ENCODE results near the gene PACSIN1.

The PACSIN1 gene

DNA sequence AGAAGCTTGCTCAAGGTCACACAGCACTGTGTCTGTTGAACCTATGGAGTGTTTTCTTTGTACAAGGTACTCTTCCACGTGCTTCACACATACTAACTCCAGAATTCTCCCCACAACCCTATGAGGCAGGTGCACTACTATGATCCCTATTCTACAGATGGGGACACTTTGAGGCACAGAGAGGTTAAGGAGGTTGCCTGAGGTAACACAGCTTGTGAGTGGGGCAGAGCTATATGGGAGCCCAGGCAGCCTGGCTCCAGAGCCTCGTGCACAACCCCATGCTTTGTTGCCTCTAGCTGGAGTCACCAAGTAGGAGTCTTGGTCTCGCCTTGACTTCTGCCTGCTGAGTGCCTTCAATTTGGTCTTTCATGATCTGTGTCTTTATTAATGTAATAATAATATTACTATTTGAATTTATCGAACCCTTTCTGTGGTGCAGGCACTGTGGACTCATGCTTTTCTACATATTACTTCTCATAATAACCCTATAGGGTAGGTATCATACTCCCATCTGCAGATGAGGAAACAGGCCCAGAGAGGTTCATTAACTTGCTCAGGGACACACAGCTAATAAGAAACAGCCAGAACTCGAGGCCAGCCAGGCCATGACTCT is 103.6 kb downstream of the PACSIN1 start:
- Histone ChIP-seq H2AFZ (ENCODE audit: low read length) (no peak overlapping the region), H3K27me3 (ENCODE audit: control insufficient read depth in 3 of 3, insufficient read depth in 3 of 3, low read depth in 1 of 3, low read length in 3 of 3) (no peaks in the 10 kb centered on the region), H2BK12ac (ENCODE audit: low read length) (no peak overlapping the region), H3K79me1 (ENCODE audit: low read depth, low read length) (no peaks in the 10 kb centered on the region), H3K23ac (ENCODE audit: low read depth, low read length, poor library complexity) (no peak overlapping the region), H3K4me3 (ENCODE audit: low read length in 2 of 2) (no peak overlapping the region), H2BK5ac (ENCODE audit: low read length) (no peak overlapping the region), H3K18ac (ENCODE audit: low read length) (no peak overlapping the region), H3K9ac (ENCODE audit: low read depth, low read length, poor library complexity) (no peak overlapping the region), H2BK15ac (ENCODE audit: low read length) (no peak overlapping the region), H3K14ac (ENCODE audit: low read length) (no peak overlapping the region), H4K8ac (ENCODE audit: low read depth, low read length) (no peak overlapping the region), H3K36me3 (replicated peaks in 1 of 2; ENCODE audit: control insufficient read depth in 2 of 2, insufficient read depth in 2 of 2, low read length in 2 of 2) (no peaks in the 10 kb centered on the region), H2BK120ac (ENCODE audit: low read depth, low read length) (no peak overlapping the region), H4K91ac (ENCODE audit: low read depth, low read length, poor library complexity) (no peak overlapping the region), H3K9me3 (replicated peaks in 1 of 2; ENCODE audit: control insufficient read depth in 2 of 2, insufficient read depth in 1 of 2, low read depth in 1 of 2, low read length in 2 of 2) (no peaks in the 10 kb centered on the region), H3K4me2 (ENCODE audit: insufficient read depth, low read length, poor library complexity, severe bottlenecking) (no peak overlapping the region), H3K4me1 (ENCODE audit: control insufficient read depth in 2 of 2, insufficient read depth in 1 of 2, low read depth in 1 of 2, low read length in 2 of 2) (peaks cover 13 to 14% of the 10 kb centered on the region in 2 donors), H3K27ac (replicated peaks; ENCODE audit: low read length) (no peak overlapping the region), H2AK5ac (ENCODE audit: low read depth, low read length) (peak overlapping the region; percentile 82), H3K4ac (ENCODE audit: low read length) (no peak overlapping the region)
- no peak for DNase-seq (ENCODE audit: low spot score)
- no CpG with 5 or more reads among the region's 5 CpGs for WGBS, 2 donors (ENCODE audit: extremely low coverage in 2 of 2, insufficient read length in 2 of 2, insufficient replicate concordance in 1 of 2)

DNA sequence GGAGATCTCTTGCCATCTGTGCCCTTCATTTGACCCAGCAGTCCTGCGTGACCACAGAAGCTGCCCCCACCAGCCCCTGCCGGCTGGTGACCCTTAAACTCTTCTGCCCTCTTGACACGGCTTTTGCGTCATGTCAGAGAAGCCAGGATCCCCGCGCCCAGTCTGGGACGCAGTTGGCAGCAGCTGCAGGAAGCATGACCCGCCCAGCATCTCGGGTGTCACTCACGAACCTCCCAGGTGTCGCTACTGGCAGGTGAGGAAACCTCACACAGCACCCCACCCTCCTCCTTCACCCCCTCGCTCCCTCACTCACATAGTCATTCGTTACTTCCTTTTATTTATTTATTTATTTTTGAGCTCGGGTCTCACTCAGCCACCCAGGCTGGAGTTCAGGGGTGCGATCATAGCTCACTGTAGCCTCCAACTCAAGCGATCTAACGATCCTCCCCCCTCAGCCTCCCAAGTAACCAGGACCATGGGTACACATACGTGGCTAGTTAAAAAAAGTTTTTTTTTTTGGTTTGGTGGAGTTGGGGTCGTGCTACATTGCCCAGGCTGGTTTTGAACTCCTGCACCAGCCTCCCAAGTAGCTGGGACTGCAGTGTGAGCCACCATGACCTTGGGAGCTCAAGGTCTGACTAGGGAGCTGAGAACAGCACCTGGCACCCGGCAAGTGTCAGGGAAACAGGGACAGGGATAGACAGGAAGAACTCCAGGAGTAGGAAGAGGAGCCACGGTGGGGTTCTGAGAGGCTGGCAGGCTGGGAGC is 104.4 kb downstream of the PACSIN1 start:
- H3K23ac ChIP-seq (ENCODE audit: low read depth, low read length, poor library complexity), result peak overlapping the region; percentile 75
- no peak overlapping the region for H3K14ac ChIP-seq (ENCODE audit: low read length)
- WGBS, 2 donors (ENCODE audit: extremely low coverage in 2 of 2, insufficient read length in 2 of 2, insufficient replicate concordance in 1 of 2), result no CpG with 5 or more reads among the region's 21 CpGs
- H3K79me1 ChIP-seq (ENCODE audit: low read depth, low read length), result no peaks in the 10 kb centered on the region
- H3K4me2 ChIP-seq (ENCODE audit: insufficient read depth, low read length, poor library complexity, severe bottlenecking), result no peak overlapping the region
- H2BK15ac ChIP-seq (ENCODE audit: low read length), result peak overlapping the region; percentile 6
- H3K9me3 ChIP-seq (replicated peaks in 1 of 2; ENCODE audit: control insufficient read depth in 2 of 2, insufficient read depth in 1 of 2, low read depth in 1 of 2, low read length in 2 of 2), result no peaks in the 10 kb centered on the region
- H3K27ac ChIP-seq (replicated peaks; ENCODE audit: low read length), result no peak overlapping the region
- no peak overlapping the region for H3K4ac ChIP-seq (ENCODE audit: low read length)
- no peak overlapping the region for H2BK12ac ChIP-seq (ENCODE audit: low read length)
- H3K4me1 ChIP-seq (ENCODE audit: control insufficient read depth in 2 of 2, insufficient read depth in 1 of 2, low read depth in 1 of 2, low read length in 2 of 2), result peaks cover 13 to 14% of the 10 kb centered on the region in 2 donors
- H4K8ac ChIP-seq (ENCODE audit: low read depth, low read length), result no peak overlapping the region
- H2BK5ac ChIP-seq (ENCODE audit: low read length), result no peak overlapping the region
- H3K27me3 ChIP-seq (ENCODE audit: control insufficient read depth in 3 of 3, insufficient read depth in 3 of 3, low read depth in 1 of 3, low read length in 3 of 3), result no peaks in the 10 kb centered on the region
- peak overlapping the region; percentile 91 for H2AK5ac ChIP-seq (ENCODE audit: low read depth, low read length)
- H3K36me3 ChIP-seq (replicated peaks in 1 of 2; ENCODE audit: control insufficient read depth in 2 of 2, insufficient read depth in 2 of 2, low read length in 2 of 2), result no peaks in the 10 kb centered on the region
- no peak for DNase-seq (ENCODE audit: low spot score)
- H3K4me3 ChIP-seq (ENCODE audit: low read length in 2 of 2), result no peak overlapping the region
- H4K91ac ChIP-seq (ENCODE audit: low read depth, low read length, poor library complexity), result no peak overlapping the region
- H2AFZ ChIP-seq (ENCODE audit: low read length), result no peak overlapping the region
- H3K9ac ChIP-seq (ENCODE audit: low read depth, low read length, poor library complexity), result no peak overlapping the region
- no peak overlapping the region for H3K18ac ChIP-seq (ENCODE audit: low read length)
- no peak overlapping the region for H2BK120ac ChIP-seq (ENCODE audit: low read depth, low read length)

DNA sequence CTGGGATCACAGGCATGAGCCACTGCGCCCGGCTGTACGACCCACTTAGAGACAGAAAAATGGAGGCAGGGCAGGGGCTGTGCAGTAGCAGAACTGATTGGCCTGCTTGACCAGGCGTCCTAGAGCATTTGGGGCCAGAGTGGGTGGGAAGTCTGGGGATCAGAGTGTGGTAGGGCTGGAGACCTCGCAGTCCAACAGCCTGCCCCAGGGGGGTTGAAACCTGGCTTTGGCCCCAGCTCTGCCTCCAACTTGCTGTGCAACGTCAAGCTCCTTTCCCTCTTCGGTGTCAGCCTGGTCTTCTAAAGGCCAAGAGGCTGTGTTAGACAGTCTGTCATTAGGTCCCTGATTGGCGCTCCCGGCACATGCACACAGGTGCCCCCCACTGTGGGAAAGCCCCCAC is 105.5 kb downstream of the PACSIN1 start:
- Histone ChIP-seq H3K4me3 (ENCODE audit: low read length in 2 of 2) (no peak overlapping the region), H3K9ac (ENCODE audit: low read depth, low read length, poor library complexity) (no peak overlapping the region), H2BK120ac (ENCODE audit: low read depth, low read length) (no peak overlapping the region), H4K91ac (ENCODE audit: low read depth, low read length, poor library complexity) (no peak overlapping the region), H3K27me3 (ENCODE audit: control insufficient read depth in 3 of 3, insufficient read depth in 3 of 3, low read depth in 1 of 3, low read length in 3 of 3) (no peaks in the 10 kb centered on the region), H2AK5ac (ENCODE audit: low read depth, low read length) (peak overlapping the region; percentile 50), H3K23ac (ENCODE audit: low read depth, low read length, poor library complexity) (no peak overlapping the region), H3K36me3 (replicated peaks in 1 of 2; ENCODE audit: control insufficient read depth in 2 of 2, insufficient read depth in 2 of 2, low read length in 2 of 2) (no peaks in the 10 kb centered on the region), H3K4ac (ENCODE audit: low read length) (no peak overlapping the region), H2AFZ (ENCODE audit: low read length) (no peak overlapping the region), H3K79me1 (ENCODE audit: low read depth, low read length) (no peaks in the 10 kb centered on the region), H3K9me3 (replicated peaks in 1 of 2; ENCODE audit: control insufficient read depth in 2 of 2, insufficient read depth in 1 of 2, low read depth in 1 of 2, low read length in 2 of 2) (peaks cover 0 to 1% of the 10 kb centered on the region in 2 donors), H3K14ac (ENCODE audit: low read length) (no peak overlapping the region), H4K8ac (ENCODE audit: low read depth, low read length) (no peak overlapping the region), H3K18ac (ENCODE audit: low read length) (peak overlapping the region; percentile 68), H3K4me1 (ENCODE audit: control insufficient read depth in 2 of 2, insufficient read depth in 1 of 2, low read depth in 1 of 2, low read length in 2 of 2) (peaks cover 9 to 12% of the 10 kb centered on the region in 2 donors), H3K27ac (replicated peaks; ENCODE audit: low read length) (no peak overlapping the region), H3K4me2 (ENCODE audit: insufficient read depth, low read length, poor library complexity, severe bottlenecking) (no peak overlapping the region), H2BK12ac (ENCODE audit: low read length) (no peak overlapping the region), H2BK15ac (ENCODE audit: low read length) (no peak overlapping the region), H2BK5ac (ENCODE audit: low read length) (no peak overlapping the region)
- DNase-seq (ENCODE audit: low spot score), result no peak
- no CpG with 5 or more reads among the region's 9 CpGs for WGBS, 2 donors (ENCODE audit: extremely low coverage in 2 of 2, insufficient read length in 2 of 2, insufficient replicate concordance in 1 of 2)

DNA sequence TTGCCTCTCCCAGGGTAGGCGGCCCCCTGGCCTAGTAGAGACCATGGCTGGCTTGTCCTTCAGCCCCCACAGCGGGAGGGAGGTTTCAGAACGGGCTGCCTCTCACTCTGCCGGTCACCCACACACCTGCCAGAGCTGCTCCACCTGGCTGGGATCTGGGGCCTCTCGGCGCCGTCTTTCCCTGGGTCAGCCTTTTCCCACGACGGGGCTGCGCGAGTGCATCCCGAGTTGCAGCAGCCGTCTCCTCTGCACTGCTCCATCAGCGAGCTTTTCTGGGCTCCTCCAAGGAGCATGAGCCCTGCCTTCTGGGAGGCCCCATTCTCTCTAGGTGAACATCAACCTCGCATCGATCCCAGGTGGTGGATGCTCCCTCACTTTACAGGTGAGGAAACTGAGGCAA is 106.1 kb downstream of the PACSIN1 start:
- no peak overlapping the region for H2BK120ac ChIP-seq (ENCODE audit: low read depth, low read length)
- H3K14ac ChIP-seq (ENCODE audit: low read length), result peak overlapping the region; percentile 47
- H3K36me3 ChIP-seq (replicated peaks in 1 of 2; ENCODE audit: control insufficient read depth in 2 of 2, insufficient read depth in 2 of 2, low read length in 2 of 2), result no peaks in the 10 kb centered on the region
- no peak overlapping the region for H4K91ac ChIP-seq (ENCODE audit: low read depth, low read length, poor library complexity)
- H3K79me1 ChIP-seq (ENCODE audit: low read depth, low read length), result no peaks in the 10 kb centered on the region
- H3K4me1 ChIP-seq (ENCODE audit: control insufficient read depth in 2 of 2, insufficient read depth in 1 of 2, low read depth in 1 of 2, low read length in 2 of 2), result peaks cover 5 to 10% of the 10 kb centered on the region in 2 donors
- no peak overlapping the region for H3K4me2 ChIP-seq (ENCODE audit: insufficient read depth, low read length, poor library complexity, severe bottlenecking)
- WGBS, 2 donors (ENCODE audit: extremely low coverage in 2 of 2, insufficient read length in 2 of 2, insufficient replicate concordance in 1 of 2), result no CpG with 5 or more reads among the region's 16 CpGs
- no peak overlapping the region for H3K4me3 ChIP-seq (ENCODE audit: low read length in 2 of 2)
- peak overlapping the region; percentile 23 for H3K23ac ChIP-seq (ENCODE audit: low read depth, low read length, poor library complexity)
- peaks cover 0 to 2% of the 10 kb centered on the region in 2 donors for H3K9me3 ChIP-seq (replicated peaks in 1 of 2; ENCODE audit: control insufficient read depth in 2 of 2, insufficient read depth in 1 of 2, low read depth in 1 of 2, low read length in 2 of 2)
- peak overlapping the region; percentile 53 for H2AK5ac ChIP-seq (ENCODE audit: low read depth, low read length)
- no peak overlapping the region for H3K4ac ChIP-seq (ENCODE audit: low read length)
- H4K8ac ChIP-seq (ENCODE audit: low read depth, low read length), result no peak overlapping the region
- no peak overlapping the region for H2BK5ac ChIP-seq (ENCODE audit: low read length)
- H2BK12ac ChIP-seq (ENCODE audit: low read length), result no peak overlapping the region
- H2BK15ac ChIP-seq (ENCODE audit: low read length), result no peak overlapping the region
- H3K18ac ChIP-seq (ENCODE audit: low read length), result peak overlapping the region; percentile 60
- H3K27me3 ChIP-seq (ENCODE audit: control insufficient read depth in 3 of 3, insufficient read depth in 3 of 3, low read depth in 1 of 3, low read length in 3 of 3), result no peaks in the 10 kb centered on the region
- DNase-seq (ENCODE audit: low spot score), result no peak
- no peak overlapping the region for H3K27ac ChIP-seq (replicated peaks; ENCODE audit: low read length)
- H3K9ac ChIP-seq (ENCODE audit: low read depth, low read length, poor library complexity), result no peak overlapping the region
- no peak overlapping the region for H2AFZ ChIP-seq (ENCODE audit: low read length)

All from neuronal stem cell (in vitro differentiated cells).